Stimulated activated CD4-positive, alpha-beta T cell treated with anti-CD3 and anti-CD28 coated beads, Interleukin-1b, Interleukin-23, amount 100 ng/mL, for 1 hour (primary cell): ENCODE data around the gene CCL4L2.
"Not testable (repeated sequence)": the region's sequence is repeated elsewhere in the genome, so short reads cannot be mapped to it uniquely, and the experiment has no call there.

Experiments
- DNase-seq, 2 donors: peaks; one replicate each; pipeline ENCODE4 v3.0.0-alpha.2; 2020; ENCODE audit warnings: low read depth in 2 of 2

The CCL4L2 gene

GRCh38 chr17:36221581-36222100 lies 10.8 kb downstream of the CCL4L2 start:
- DNase-seq, result not testable (repeated sequence)

- not testable (repeated sequence) for DNase-seq
These were observed 12.1 kb downstream of the CCL4L2 start for GRCh38 chr17:36222967-36223366.

GRCh38 chr17:36229644-36230043 lies 18.8 kb downstream of the CCL4L2 start:
- not testable (repeated sequence) for DNase-seq

- not testable (repeated sequence) for DNase-seq
These were observed 31.2 kb downstream of the CCL4L2 start for GRCh38 chr17:36242046-36242445.
